Measurements from ENCODE around the gene HSPB7.
"Not testable (repeated sequence)": the region's sequence is repeated elsewhere in the genome, so short reads cannot be mapped to it uniquely, and the experiment has no call there.

Gene HSPB7

DNA sequence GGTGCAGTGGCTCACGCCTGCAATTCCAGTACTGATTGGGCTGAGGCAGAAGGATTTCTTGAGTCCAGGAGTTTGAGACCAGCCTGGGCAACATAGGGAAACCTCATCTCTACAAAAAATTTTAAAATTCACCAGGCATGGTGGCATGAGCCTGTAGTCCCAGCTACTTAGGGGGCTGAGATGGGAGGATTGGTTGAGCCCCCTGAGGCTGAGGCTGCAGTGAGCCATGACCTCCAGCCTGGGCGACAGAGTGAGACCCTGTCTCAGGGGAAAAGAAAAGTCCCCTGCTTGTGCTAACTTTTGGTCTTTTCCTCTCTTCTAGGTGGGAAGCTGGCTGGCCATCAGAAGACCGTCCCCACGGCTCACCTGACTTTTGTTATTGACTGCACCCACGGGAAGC lies 12.2 kb downstream of the HSPB7 start:
- no peak for DNase-seq

DNA sequence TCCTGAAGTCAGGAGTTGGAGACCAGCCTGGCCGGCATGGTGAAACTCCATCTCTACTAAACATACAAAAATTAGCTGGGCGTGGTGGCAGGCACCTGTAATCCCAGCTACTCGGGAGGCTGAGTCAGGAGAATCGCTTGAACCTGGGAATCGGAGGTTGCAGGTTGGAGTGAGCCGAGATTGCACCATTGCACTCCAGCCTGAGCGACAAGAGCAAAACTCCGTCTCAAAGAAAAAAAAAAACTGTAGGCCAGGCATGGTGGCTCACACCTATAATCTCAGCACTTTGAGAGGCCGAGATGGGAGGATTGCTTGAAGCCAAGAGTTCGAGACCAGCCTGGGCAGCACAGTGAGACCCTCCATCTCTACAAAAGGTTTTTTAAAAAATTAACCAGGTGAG lies 16.6 kb downstream of the HSPB7 start:
- DNase-seq, result not testable (repeated sequence)

DNA sequence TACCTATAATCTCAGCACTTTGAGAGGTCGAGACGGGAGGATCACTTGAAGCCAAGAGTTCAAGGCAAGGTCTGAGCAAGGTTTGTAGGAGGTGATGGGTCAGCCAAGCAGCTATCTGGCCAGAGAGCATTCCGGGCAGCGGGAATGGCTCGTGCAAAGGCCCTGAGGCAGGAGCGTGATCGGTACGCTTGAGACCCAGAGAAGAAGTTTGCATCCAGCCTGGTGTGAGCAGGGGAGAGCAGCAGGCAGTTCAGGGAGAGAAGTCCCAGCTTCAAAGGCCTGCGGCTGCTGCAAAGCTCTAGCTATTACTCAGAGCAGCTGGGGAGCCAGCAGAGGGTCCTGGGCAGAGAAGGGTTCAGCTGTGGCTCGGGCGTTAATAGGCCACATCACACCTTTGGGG lies 18.9 kb downstream of the HSPB7 start:
- DNase-seq, result no peak

DNA sequence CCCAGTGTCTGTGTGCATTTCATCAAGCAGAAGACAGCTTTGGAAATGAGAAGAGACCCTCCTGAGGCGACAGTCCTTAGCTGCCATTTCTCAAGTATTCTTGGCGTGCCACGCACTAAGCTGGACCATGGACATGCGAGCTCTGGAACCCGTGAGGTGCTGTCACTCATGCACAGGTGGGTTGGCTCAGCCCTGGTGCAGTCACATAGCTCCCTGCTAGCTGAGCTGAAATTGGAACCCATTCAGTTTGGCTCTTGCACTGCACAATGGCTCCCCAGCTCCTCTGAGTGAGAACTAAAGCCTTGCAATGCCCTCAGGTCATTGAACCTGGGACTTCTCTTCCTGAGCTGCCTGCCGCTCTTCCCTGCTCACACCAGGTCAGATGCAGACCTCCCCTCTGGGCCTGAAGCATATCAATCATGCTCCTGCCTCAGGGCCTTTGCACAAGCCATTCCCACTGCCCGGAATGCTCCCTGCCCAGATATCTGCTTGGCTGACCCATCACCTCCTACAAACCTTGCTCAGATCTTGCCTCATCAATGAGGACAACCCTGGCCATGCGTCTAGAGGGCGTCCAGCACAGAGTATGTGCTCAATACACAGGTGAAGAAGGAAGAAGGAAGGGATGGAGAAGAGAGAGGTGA lies 20.1 kb downstream of the HSPB7 start:
- DNase-seq, result no peak

DNA sequence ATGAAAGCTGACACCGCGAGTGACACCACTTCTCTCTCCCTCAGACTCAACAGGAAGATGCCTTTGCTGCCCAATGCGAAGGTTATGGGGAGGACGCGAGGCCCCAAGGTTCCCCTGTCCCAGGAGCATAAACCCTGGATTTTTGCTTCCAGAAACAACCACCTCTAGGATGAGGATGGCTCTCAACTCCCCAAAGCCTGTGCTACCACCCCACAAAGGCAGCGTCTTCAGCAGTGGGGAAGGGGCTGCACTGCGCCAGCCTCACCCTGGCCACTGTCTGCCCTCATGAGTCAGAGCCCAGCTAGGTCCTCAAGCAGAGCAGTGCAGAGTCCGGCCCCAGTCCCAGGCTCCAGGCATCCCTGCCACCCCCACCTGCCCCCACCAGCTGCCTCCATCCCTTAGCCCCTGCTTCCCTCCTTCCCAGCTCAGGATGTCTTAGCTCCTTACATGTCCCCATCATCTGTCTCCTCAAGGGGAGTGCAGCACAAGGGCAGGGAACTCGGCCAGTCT lies 20.7 kb downstream of the HSPB7 start:
- DNase-seq, result no peak

DNA sequence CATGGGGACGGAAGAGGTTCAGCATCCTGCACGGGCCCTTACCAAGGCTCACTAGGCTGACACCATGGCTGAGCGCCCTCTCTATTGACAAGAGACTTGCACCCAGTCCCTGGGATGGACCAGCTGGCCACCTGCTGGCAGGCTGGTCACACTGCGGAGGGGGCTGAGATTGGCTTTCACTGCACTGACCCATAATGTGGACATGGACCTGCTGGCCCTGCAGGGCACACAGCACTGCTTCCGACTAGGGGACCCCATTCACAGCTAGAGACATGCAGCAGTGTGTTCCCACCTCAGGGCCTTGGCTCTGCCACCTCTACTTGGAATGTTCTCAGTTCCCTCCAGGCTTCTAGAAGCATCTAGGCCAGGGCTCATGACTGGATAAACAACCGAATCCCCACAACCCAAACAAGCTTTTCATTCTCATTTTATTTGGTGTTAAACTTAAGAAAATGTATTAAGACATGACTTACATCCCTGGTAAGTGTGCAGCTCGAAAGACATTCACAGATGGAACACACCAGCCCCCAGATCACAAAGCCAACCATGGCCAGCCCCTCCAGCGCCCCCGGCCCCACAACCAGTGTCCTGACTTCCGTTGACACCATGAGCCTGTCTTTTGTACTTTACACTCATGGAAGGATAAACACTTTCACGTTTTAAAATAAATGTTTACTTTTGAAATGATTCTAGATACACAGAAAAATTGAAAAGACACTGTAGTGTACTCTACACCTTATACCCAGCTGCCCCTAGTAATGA lies 23.1 kb downstream of the HSPB7 start:
- DNase-seq, result no peak

DNA sequence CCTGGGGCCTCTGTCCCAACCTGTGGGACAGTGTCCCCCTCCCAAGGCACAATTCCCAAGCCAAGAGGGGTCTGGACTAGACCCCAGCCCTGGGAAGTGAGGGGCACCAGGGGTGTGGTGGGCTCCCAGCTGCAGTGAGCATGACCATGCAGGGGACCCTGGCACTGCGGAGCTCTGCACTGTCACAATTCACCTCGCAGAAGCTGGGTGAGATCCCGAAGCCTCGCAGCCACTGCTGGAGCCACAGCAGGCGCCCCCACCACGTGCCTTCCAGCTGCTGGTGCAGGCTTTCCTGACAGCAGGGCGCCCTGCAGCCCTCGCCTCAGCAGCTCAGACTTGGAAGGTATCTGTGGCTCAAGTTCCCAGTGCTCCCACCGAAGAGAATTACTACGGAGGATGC lies 23.8 kb downstream of the HSPB7 start:
- DNase-seq, result no peak

DNA sequence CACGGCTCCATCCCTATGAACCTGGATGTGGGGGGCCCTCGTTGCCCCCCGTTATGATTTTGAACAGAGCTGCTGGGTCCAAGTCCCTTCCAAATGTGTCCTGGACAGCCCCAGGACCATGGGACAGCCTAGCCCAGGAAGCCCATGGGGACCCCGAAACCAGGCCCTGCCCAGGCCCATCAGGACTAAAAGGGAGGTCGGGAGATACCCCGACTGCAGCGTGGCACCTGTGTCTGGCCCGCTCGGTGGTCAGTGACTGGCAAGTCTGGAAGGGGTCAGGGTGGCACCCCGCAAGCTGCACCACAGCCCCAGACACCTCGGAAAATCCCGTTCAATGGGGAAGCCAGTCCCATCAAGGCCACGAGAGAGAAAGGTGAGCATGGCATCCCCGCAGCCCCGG lies 24.2 kb downstream of the HSPB7 start:
- no peak for DNase-seq

DNA sequence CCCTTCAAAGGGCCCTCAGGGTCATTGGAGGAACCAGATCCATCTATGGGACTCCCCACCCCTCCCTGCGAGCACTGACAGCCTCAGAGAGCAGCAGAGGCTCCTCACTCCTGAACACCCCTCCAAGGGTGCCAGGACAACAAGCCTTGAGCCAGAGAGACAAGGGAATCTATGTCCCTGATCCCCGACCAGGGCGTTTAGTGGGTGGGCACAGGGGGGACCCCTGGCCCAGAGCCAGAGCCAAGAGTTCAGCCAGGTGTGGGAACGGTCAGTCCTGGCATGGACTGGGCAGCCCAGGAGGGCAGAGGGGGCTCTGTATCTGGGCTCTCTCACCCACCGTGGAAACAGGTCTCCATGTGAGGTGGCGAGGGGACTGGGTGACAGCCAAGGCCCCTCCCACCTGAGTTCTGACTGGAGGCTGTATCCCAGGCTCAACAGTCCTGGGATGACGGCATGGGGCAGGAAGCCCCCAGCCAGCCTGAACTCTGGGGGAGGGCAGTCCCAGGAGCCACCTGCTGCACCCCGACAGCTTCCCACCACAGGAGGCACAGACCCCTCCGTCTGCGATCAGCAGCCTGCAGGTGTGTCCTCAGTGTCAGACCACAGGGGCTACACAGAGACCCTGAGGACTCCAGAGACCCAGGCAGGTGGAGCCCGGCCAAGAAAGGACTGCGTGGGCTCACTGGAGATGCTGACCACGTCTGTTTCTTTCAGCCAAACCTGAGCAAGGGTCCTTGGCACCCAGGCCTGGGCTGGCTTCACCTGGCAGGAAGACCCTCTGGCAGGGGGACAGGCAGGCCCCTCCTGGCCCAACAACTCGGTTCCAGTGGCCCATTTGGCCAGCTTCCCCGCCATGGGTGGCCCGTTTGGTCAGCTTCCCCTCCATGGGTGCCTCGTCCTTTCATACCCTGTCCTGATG lies 25.0 kb downstream of the HSPB7 start:
- no peak for DNase-seq

DNA sequence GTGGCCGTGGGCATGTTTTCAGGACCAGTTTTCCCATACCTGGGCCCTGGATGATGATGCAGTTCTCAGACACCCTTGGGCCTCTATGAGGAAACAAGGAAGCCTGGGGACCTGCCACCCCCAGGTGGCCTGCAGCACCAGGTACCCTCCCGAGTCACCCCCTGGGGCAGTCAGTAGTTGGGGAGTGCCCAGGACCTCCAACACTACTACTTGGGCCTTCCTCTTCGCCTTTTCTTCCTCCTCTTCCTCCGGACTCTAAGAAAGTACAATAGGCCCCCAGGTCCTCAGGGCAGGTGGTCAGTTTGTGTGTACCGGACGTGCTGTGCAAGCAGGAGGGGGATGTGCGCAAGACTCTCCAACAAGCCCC lies 25.7 kb downstream of the HSPB7 start:
- no peak for DNase-seq

DNA sequence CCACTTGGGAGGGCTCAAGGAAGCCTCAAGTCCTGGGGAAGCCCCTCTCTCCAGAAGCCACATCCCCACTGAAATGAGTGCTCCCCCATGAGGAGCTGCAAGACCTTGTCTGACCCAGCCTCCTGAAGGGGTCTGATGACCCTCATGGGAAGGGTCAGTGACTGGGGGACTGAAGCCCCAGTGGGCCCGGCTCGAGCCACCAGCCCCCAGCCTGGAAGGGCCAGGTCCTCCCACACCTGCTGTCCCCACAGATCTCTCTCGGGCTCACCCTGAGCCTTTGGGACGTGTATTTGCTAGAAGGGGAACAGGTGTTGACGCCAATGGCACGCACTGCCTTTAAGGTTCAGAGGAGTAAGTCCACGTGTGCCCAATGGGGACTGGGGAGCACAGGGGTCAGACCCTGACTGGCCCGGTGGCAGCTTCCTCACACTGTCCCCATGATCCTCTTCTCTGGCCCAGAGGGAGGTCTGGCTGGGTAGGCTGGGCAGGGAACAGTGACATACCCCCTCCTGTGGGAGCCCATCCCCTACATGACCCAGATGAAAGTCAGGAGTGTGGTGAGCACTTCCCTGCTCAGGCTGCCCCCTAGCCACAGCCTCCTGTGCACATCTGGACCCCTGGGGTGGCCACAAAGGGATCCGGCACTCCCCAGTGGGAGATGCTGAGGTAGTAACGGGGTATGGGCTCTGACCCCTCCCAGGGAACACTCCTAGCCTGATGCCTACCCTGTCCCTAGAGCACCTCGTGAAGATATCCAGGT lies 26.2 kb downstream of the HSPB7 start:
- DNase-seq, result no peak

DNA sequence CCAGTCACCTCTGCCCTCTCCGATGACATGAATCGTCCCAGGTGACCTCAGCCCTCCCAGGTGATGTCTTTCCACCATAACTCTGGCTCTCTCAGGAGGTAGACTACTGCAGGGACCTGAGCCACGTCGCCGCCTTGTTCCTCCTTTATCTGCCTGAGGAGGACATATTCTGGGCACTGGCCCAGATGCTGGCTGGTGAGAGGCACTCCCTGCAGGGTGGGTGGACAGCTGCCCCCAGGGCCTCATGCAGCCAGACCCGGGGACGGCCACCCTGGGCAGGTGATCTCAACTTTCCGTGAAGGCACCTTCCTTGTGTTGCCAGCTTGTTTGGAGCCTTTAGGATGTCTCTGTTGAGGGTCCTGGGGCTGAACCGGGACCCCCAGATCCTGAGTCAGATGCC lies 28.1 kb downstream of the HSPB7 start:
- DNase-seq, result no peak

DNA sequence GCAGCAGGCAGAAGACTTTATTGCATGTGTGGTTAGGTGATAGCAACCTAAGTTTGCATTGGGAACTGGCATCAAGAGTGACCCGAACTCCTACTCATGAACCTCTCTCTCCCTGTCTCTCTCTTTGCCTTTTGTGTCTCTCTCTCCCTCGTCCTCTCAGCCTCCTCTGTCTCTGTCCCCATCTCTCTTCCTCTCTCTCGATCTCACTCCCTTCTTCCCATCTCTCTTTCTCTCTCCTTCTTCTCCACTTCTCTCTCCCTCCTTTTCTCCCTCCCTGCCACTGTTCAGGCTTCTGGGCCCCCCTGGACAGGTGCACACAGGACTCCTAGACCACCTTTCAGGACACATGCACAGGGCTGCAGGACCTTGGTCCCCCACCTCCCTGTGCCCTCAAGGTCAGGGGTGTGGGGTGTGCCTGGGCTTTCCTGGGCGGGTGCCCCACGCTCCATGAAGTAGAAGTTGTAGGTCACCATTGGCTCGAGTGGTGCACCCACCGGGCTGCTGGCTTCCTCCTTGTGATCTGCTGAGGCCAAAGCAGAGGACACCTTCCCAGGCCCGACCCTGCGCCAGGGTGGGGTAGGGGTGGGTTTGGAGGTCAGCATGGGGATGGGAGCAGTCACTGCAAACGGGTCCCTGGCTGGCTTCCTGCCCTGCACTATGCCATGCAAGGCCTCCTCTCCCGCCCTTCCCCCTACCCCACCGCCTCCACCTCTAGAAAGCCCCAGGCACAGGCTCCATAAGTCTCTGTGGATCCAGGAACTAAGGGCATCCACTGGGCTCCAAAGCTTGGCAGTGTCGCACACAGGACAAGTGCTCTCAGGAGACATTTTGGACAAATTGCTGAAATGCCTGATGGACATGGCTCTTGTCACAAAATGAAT lies 28.7 kb downstream of the HSPB7 start:
- DNase-seq, result no peak

DNA sequence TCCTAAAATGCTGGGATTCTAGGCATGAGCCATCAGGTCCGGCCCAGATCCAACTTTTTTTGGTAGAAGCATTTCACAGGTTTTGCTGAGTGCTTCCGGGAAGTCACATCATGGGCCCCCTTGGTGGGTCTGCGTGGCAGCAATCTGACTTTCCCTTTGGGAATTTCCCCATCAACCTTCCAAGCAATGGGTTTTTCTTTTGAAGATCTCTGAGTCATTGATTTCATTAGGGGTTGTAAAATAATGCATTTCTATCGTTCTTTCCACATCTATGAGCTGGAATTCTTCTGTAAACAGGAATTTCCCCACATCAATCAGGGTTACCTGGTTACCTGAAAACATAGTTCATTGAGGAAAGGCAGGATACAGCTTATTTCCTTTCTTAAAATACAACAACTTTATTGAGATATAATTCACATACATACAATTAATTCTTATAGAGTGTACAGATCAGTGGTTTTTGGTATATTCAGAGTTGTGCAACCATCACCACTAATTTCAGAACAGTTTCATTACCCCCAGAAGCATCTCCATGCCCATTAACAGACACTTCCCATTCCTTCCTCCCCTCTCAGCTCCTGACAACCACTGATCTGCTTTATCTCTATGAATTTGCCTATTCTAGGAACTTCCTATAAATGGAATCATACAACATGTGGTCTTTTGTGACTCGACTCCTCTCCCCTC lies 32.1 kb downstream of the HSPB7 start:
- no peak for DNase-seq

DNA sequence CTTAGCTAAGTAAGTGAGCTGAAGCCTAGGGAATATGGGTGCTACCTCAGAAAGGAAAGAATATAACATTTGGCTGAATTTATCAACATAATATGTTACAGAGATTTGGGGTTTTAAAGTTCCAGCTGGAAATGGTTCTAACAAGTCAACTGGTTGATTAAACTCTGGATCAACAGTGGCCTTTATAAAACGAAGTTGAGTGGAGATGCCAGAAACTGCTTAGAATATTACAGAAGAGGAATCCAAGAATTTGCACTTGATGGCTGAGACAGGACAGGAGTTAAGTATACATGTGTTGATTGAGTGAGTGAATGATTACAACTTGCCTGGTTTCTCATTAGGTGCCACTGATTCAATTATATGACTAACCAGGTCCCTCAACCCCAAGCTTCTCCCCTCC lies 34.6 kb downstream of the HSPB7 start:
- no peak for DNase-seq

DNA sequence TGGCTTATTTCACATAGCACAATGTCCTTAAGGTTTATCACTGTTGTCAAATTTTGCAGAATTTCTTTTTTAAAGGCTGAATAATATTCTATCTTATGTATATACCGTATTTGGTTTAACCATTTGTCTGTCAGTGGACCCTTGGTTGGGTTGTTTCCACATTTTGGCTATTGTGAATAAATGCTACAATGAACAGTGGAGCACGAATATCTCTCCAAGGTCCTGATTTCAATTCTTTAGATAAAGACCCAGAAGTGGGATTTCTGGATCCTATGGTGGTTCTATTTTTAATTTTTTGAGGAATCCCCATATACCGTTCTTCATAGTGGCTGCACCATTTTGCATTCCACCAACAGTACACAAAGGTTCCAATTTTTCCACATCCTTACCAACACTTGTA lies 36.2 kb downstream of the HSPB7 start:
- DNase-seq, result no peak

DNA sequence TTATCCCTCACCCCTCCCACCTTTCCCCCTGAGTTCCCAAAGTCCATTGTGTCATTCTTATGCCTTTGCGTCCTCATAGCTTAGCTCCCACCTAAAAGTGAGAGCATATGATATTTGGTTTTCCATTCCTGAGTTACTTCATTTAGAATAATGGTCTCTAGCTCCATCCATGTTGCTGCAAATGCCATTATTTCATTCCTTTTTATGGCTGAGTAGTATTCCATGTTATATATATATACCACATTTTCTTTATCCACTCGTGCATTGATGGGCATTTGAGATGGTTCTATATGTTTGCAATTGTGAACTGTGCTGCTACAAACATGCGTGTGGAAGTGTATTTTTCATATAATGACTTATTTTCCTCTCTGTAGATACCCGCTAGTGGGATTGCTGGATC lies 39.9 kb downstream of the HSPB7 start:
- DNase-seq, result not testable (repeated sequence)

DNA sequence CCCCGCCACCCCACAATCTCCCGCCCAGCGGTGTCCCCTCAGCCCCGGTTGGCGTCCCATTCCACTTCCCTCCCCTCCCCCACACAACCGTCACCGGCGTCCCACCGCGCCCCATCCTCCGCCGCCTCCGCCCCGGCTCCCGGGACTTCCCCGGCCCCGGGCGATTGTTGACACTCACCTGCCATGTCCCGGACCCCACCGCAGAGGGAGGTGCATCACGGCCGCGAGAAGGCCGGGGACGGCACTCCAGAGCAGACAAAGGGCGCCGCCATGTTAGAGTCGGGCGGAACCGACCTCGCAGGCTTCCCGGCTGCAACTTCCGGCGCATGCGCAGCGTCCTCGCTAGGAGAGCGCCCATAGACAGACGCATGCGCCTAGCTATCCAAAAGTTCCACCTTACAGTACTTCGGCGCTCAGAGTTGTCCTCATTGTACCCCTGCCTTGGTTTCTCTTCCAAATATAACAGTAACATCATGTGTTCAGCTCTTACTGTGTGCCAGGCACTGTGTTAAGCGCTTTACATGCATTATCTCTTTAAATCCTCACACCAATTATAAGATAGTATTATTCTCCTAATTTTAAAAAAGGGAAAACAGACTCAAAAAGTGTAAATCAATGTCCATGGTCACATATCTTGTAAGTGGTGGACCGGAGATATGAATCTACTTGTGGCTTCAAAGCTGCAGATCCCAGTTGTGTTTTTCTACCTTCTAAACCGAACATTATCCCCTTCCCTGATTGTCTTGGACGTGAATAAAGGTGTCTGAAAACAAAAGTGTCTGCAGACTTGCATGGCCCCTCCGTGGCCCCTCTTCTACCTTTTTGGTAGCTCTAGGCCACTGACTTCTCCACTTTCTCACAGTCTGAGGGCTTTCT lies 41.8 kb downstream of the HSPB7 start, which contains the start of gene ZBTB17:
TSS of gene ZBTB17 (minus strand) at position 297 of the 876 bp plus-strand sequence. CDS start 27,606 bp downstream, outside the sequence.
- DNase-seq, result peak; percentile 19

DNA sequence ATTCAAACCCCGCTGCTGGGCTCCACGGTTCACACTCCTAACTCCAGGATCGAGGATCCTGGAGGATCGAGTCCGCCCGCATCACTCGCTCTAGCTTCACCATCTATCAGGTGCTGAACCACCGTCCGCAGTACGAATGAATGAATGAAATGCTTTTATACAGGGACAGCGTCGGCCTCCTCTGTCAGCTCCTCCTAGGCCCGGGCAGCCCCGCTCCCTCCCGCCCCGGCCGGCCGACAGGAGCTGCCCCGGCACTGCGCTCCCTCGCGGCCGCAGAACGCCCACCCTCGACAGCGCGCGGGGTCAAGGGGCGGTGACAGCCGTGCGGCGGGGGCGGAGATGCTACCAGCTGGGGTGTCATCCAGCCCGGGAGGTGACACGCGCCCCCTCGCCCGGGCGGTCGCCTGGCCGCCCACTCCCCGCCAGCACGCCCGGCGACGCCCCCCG lies 42.5 kb downstream of the HSPB7 start:
- DNase-seq, result no peak

DNA sequence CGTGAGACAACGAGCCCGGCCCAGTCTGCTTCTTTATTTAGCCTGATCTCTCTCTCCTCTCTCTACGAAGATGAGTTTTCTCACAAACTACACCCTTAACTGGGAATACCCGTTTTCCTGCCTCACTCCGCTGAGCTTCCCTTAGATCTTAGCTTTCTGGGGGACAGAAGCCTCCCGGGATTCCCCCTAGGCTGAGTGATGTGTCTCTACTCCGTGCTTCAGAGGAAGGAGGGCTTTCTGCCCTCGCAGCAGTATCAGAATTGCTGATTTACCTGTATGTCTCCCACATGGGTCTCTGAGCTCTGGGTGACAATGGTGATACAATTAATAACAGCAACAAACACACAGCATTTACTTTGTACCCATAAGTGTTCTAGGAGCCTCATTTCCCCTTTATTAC lies 43.0 kb downstream of the HSPB7 start:
- no peak for DNase-seq
